Hepatocyte (in vitro differentiated cells): Measurements from ENCODE around the gene RASAL2. TPM values are rescaled to one million over a fixed set of nuclear protein-coding genes. Genes with fewer than 3 reads are reported as not detected.

Source experiments
- DNase-seq: peaks from one replicate; pipeline ENCODE4 v3.0.0-alpha.2; 2016; ENCODE audit warnings: low spot score
- H2AFZ ChIP-seq: fragments of 200-600 bp; sonication (generic); 2 replicates; pipeline ENCODE4 v1.6.0; 2016; ENCODE audit warnings: antibody characterized with exemption, mild to moderate bottlenecking
- H3K27ac ChIP-seq: fragments of 200-600 bp; sonication (generic); 2 replicates; pipeline ENCODE4 v1.5.1; 2016; ENCODE audit warnings: mild to moderate bottlenecking
- H3K27me3 ChIP-seq: fragments of 200-600 bp; sonication (generic); 2 replicates; pipeline ENCODE4 v1.6.1; 2016
- H3K36me3 ChIP-seq: fragments of 200-600 bp; sonication (generic); replicated peaks from 2 replicates; pipeline ENCODE4 v1.5.1; 2016; ENCODE audit warnings: low read depth; ENCODE audit not compliant: insufficient read depth
- H3K4me1 ChIP-seq: fragments of 200-600 bp; sonication (generic); 2 replicates; pipeline ENCODE4 v1.5.1; 2016; ENCODE audit warnings: mild to moderate bottlenecking, moderate library complexity; ENCODE audit not compliant: insufficient read depth
- H3K4me2 ChIP-seq: fragments of 200-600 bp; sonication (generic); 2 replicates; pipeline ENCODE4 v1.6.0; 2016
- H3K4me3 ChIP-seq: fragments of 200-600 bp; sonication (generic); 2 replicates; pipeline ENCODE4 v1.5.1; 2016; ENCODE audit warnings: mild to moderate bottlenecking
- H3K79me2 ChIP-seq: fragments of 200-600 bp; sonication (generic); 2 replicates; pipeline ENCODE4 v1.6.0; 2017; ENCODE audit warnings: mild to moderate bottlenecking
- H3K9me2 ChIP-seq: fragments of 200-600 bp; sonication (generic); replicated peaks from 2 replicates; pipeline ENCODE4 v1.6.0; 2017; ENCODE audit warnings: mild to moderate bottlenecking; ENCODE audit not compliant: insufficient read depth
- H3K9me3 ChIP-seq: fragments of 200-600 bp; sonication (generic); 2 replicates; pipeline ENCODE4 v1.5.1; 2016; ENCODE audit warnings: low read depth, mild to moderate bottlenecking
- H4K20me1 ChIP-seq: fragments of 200-600 bp; sonication (generic); 2 replicates; pipeline ENCODE4 v1.6.0; 2016; ENCODE audit warnings: mild to moderate bottlenecking; ENCODE audit not compliant: insufficient read depth, poor library complexity, severe bottlenecking
- CTCF ChIP-seq: fragments of 200-600 bp; sonication (generic); IDR thresholded peaks from 2 replicates; pipeline ENCODE4 v1.5.1; 2016; ENCODE audit warnings: antibody characterized with exemption, mild to moderate bottlenecking; ENCODE audit not compliant: poor library complexity
- EZH2 ChIP-seq: fragments of 200-600 bp; sonication (generic); IDR thresholded peaks from 2 replicates; pipeline ENCODE4 v1.6.1; 2016; ENCODE audit warnings: antibody characterized with exemption, mild to moderate bottlenecking, borderline replicate concordance
- EZH2phosphoT487 ChIP-seq: fragments of 200-600 bp; sonication (generic); IDR thresholded peaks from one replicate; pipeline ENCODE4 v1.6.1; 2018; ENCODE audit warnings: antibody characterized with exemption, mild to moderate bottlenecking, low read depth, moderate library complexity; ENCODE audit not compliant: unreplicated experiment, severe bottlenecking
- WGBS: methylation state at CpG from one replicate; pipeline ENCODE4 v1.1.6; 2016; ENCODE audit warnings: low lambda C conversion rate; ENCODE audit errors: missing lambda C conversion rate; 5-methylcytosine and 5-hydroxymethylcytosine counted together
- polyA plus RNA-seq: library from polyadenylated mRNA; unstranded; fragments of >200 nt; fragmentation: Nextera tagmentation; extraction: Ambion mirVana; gene quantifications from 2 replicates; pipeline ENCODE4 v1.2.1, GENCODE V29; 2016
- total RNA-seq: library from RNA; depleted of rRNA; stranded (reverse); fragments of >200 nt; gene quantifications from 2 replicates; pipeline ENCODE4 v1.2.3, GENCODE V29; 2014

The RASAL2 gene
- total and polyA plus RNA-seq, 2 experiments from 2014 or later = 8.7 to 24.0 TPM

- TF ChIP-seq EZH2 (no peak), EZH2phosphoT487 (no peak), CTCF (no peak)
- no peak overlapping the region for H2AFZ ChIP-seq
- H3K36me3 ChIP-seq = no peaks in the 10 kb centered on the region
Observed at GRCh38 chr1:178487070-178487615, 393.2 kb downstream of the RASAL2 start.

GRCh38 chr1:178488393-178488792 is 394.5 kb downstream of the RASAL2 start:
- Histone ChIP-seq H3K79me2 (no peaks in the 10 kb centered on the region), H4K20me1 (no peaks in the 10 kb centered on the region)

More at GRCh38 chr1:178487070-178487615, 393.2 kb downstream of the RASAL2 start:
- H3K4me3 ChIP-seq = no peak overlapping the region
- DNase-seq = no peak
- no peaks in the 10 kb centered on the region for H3K79me2 ChIP-seq
- no peaks in the 10 kb centered on the region for H4K20me1 ChIP-seq
- H3K9me2 ChIP-seq = no peaks in the 10 kb centered on the region
- no peak overlapping the region for H3K27ac ChIP-seq
- 95% methylated on average over 18 of the region's 20 CpGs for WGBS
- no peaks in the 10 kb centered on the region for H3K27me3 ChIP-seq
- H3K4me2 ChIP-seq = no peak overlapping the region
- no peaks in the 10 kb centered on the region for H3K4me1 ChIP-seq
- H3K9me3 ChIP-seq = no peaks in the 10 kb centered on the region

GRCh38 chr1:178489399-178489798 is 395.5 kb downstream of the RASAL2 start:
- WGBS = 93% methylated on average over 4 of the region's 4 CpGs
- no peaks in the 10 kb centered on the region for H3K79me2 ChIP-seq
- no peak overlapping the region for H3K27ac ChIP-seq
- no peaks in the 10 kb centered on the region for H3K4me1 ChIP-seq
- H4K20me1 ChIP-seq = no peaks in the 10 kb centered on the region
- TF ChIP-seq CTCF (no peak), EZH2 (no peak), EZH2phosphoT487 (no peak)
- no peaks in the 10 kb centered on the region for H3K36me3 ChIP-seq
- H3K4me3 ChIP-seq = no peak overlapping the region
- no peaks in the 10 kb centered on the region for H3K9me2 ChIP-seq
- no peak overlapping the region for H3K4me2 ChIP-seq
- no peaks in the 10 kb centered on the region for H3K9me3 ChIP-seq
- DNase-seq = no peak
- no peak overlapping the region for H2AFZ ChIP-seq
- H3K27me3 ChIP-seq = no peaks in the 10 kb centered on the region

More at GRCh38 chr1:178488393-178488792, 394.5 kb downstream of the RASAL2 start:
- Histone ChIP-seq H3K4me2 (no peak overlapping the region), H3K27ac (no peak overlapping the region), H3K36me3 (no peaks in the 10 kb centered on the region), H3K27me3 (no peaks in the 10 kb centered on the region), H2AFZ (no peak overlapping the region), H3K4me1 (no peaks in the 10 kb centered on the region), H3K9me3 (no peaks in the 10 kb centered on the region), H3K4me3 (no peak overlapping the region), H3K9me2 (no peaks in the 10 kb centered on the region)
- WGBS = 93% methylated on average over 4 of the region's 4 CpGs
- no peak for DNase-seq
- TF ChIP-seq CTCF (no peak), EZH2phosphoT487 (no peak), EZH2 (no peak)

- Histone ChIP-seq H3K9me3 (no peaks in the 10 kb centered on the region), H3K4me2 (no peak overlapping the region), H3K27ac (no peak overlapping the region), H3K4me1 (no peaks in the 10 kb centered on the region), H2AFZ (no peak overlapping the region), H3K27me3 (no peaks in the 10 kb centered on the region), H3K9me2 (no peaks in the 10 kb centered on the region), H3K79me2 (no peaks in the 10 kb centered on the region), H4K20me1 (no peaks in the 10 kb centered on the region), H3K36me3 (no peaks in the 10 kb centered on the region), H3K4me3 (no peak overlapping the region)
- no peak for DNase-seq
- WGBS = 93% methylated on average over 8 of the region's 8 CpGs
- TF ChIP-seq EZH2phosphoT487 (no peak), EZH2 (no peak), CTCF (no peak)
Observed at GRCh38 chr1:178490136-178490535, 396.2 kb downstream of the RASAL2 start.
